ENCODE results near the gene TOX2. TPM values are rescaled to one million over a fixed set of nuclear protein-coding genes. Genes with fewer than 3 reads are reported as not detected.

TOX2 gene
- total RNA-seq, 1 donor, result 1.1 TPM

- H3K27ac ChIP-seq (ENCODE audit: low read depth, low read length), result no peak overlapping the region
- H4K20me1 ChIP-seq (ENCODE audit: insufficient read depth, low read length), result no peaks in the 10 kb centered on the region
- H2AFZ ChIP-seq (ENCODE audit: low read length), result no peak overlapping the region
- H3K79me2 ChIP-seq (ENCODE audit: insufficient read depth, low read length), result no peaks in the 10 kb centered on the region
- DNase-seq (ENCODE audit: insufficient read length, low spot score, missing footprints), result no peak
- H3K9me3 ChIP-seq (ENCODE audit: low read depth, low read length), result no peaks in the 10 kb centered on the region
- no peak overlapping the region for H3K4me2 ChIP-seq (ENCODE audit: insufficient read depth, low read length)
- H3K4me1 ChIP-seq (ENCODE audit: insufficient read depth, low read length), result peaks cover 8% of the 10 kb centered on the region
- no peak overlapping the region for H3K4me3 ChIP-seq (ENCODE audit: insufficient read depth, low read length)
- no peaks in the 10 kb centered on the region for H3K27me3 ChIP-seq (ENCODE audit: insufficient read depth, low read length)
- TF ChIP-seq CTCF (IDR thresholded peaks at IDR 0.05; ENCODE audit: extremely low read depth, low read depth, low read length), result no peak
- no peaks in the 10 kb centered on the region for H3K36me3 ChIP-seq (ENCODE audit: insufficient read depth, low read length)
Measured at GRCh38 chr20:44087857-44088120, 173.1 kb downstream of the TOX2 start.

- Histone ChIP-seq H3K27ac (ENCODE audit: low read depth, low read length) (no peak overlapping the region), H2AFZ (ENCODE audit: low read length) (peak overlapping the region; percentile 70), H3K36me3 (ENCODE audit: insufficient read depth, low read length) (no peaks in the 10 kb centered on the region), H3K4me1 (ENCODE audit: insufficient read depth, low read length) (peaks cover 2% of the 10 kb centered on the region), H4K20me1 (ENCODE audit: insufficient read depth, low read length) (no peaks in the 10 kb centered on the region), H3K4me2 (ENCODE audit: insufficient read depth, low read length) (peak overlapping the region; percentile 51), H3K4me3 (ENCODE audit: insufficient read depth, low read length) (no peak overlapping the region), H3K9me3 (ENCODE audit: low read depth, low read length) (no peaks in the 10 kb centered on the region), H3K27me3 (ENCODE audit: insufficient read depth, low read length) (peaks cover 3% of the 10 kb centered on the region), H3K79me2 (ENCODE audit: insufficient read depth, low read length) (no peaks in the 10 kb centered on the region)
- DNase-seq (ENCODE audit: insufficient read length, low spot score, missing footprints), result no peak
- TF ChIP-seq CTCF (IDR thresholded peaks at IDR 0.05; ENCODE audit: extremely low read depth, low read depth, low read length), result no peak
Measured at GRCh38 chr20:44089987-44090674, 175.5 kb downstream of the TOX2 start.

- TF ChIP-seq CTCF (IDR thresholded peaks at IDR 0.05; ENCODE audit: extremely low read depth, low read depth, low read length), result no peak
- H3K79me2 ChIP-seq (ENCODE audit: insufficient read depth, low read length), result no peaks in the 10 kb centered on the region
- H2AFZ ChIP-seq (ENCODE audit: low read length), result no peak overlapping the region
- H4K20me1 ChIP-seq (ENCODE audit: insufficient read depth, low read length), result no peaks in the 10 kb centered on the region
- no peaks in the 10 kb centered on the region for H3K9me3 ChIP-seq (ENCODE audit: low read depth, low read length)
- peaks cover 2% of the 10 kb centered on the region for H3K4me1 ChIP-seq (ENCODE audit: insufficient read depth, low read length)
- no peak for DNase-seq (ENCODE audit: insufficient read length, low spot score, missing footprints)
- H3K27ac ChIP-seq (ENCODE audit: low read depth, low read length), result no peak overlapping the region
- no peak overlapping the region for H3K4me3 ChIP-seq (ENCODE audit: insufficient read depth, low read length)
- no peaks in the 10 kb centered on the region for H3K36me3 ChIP-seq (ENCODE audit: insufficient read depth, low read length)
- H3K4me2 ChIP-seq (ENCODE audit: insufficient read depth, low read length), result no peak overlapping the region
- peaks cover 3% of the 10 kb centered on the region for H3K27me3 ChIP-seq (ENCODE audit: insufficient read depth, low read length)
Measured at GRCh38 chr20:44091026-44091425, 176.4 kb downstream of the TOX2 start.

- H4K20me1 ChIP-seq (ENCODE audit: insufficient read depth, low read length), result no peaks in the 10 kb centered on the region
- no peaks in the 10 kb centered on the region for H3K36me3 ChIP-seq (ENCODE audit: insufficient read depth, low read length)
- peak overlapping the region; percentile 45 for H3K4me2 ChIP-seq (ENCODE audit: insufficient read depth, low read length)
- H2AFZ ChIP-seq (ENCODE audit: low read length), result peak overlapping the region; percentile 44
- H3K4me3 ChIP-seq (ENCODE audit: insufficient read depth, low read length), result no peak overlapping the region
- H3K4me1 ChIP-seq (ENCODE audit: insufficient read depth, low read length), result peaks cover 2% of the 10 kb centered on the region
- H3K27ac ChIP-seq (ENCODE audit: low read depth, low read length), result no peak overlapping the region
- peaks cover 3% of the 10 kb centered on the region for H3K27me3 ChIP-seq (ENCODE audit: insufficient read depth, low read length)
- H3K9me3 ChIP-seq (ENCODE audit: low read depth, low read length), result no peaks in the 10 kb centered on the region
- peak; percentile 73 for TF ChIP-seq CTCF (IDR thresholded peaks at IDR 0.05; ENCODE audit: extremely low read depth, low read depth, low read length)
- DNase-seq (ENCODE audit: insufficient read length, low spot score, missing footprints), result peak; percentile 80
- H3K79me2 ChIP-seq (ENCODE audit: insufficient read depth, low read length), result no peaks in the 10 kb centered on the region
Measured at GRCh38 chr20:44092551-44093248, 178.0 kb downstream of the TOX2 start.
